Liver (tissue), 9 donors: ENCODE measurements around the gene KMT2E. TPM values are rescaled to one million over a fixed set of nuclear protein-coding genes. Genes with fewer than 3 reads are reported as not detected.

Experiments used
- DNase-seq: peaks from one replicate; pipeline ENCODE4 v3.0.0-alpha.2; 2017; ENCODE audit warnings: low spot score
- H3K27ac ChIP-seq, 2 donors: one replicate each; pipeline ENCODE4 v1.7.0; 2013; ENCODE audit warnings: inconsistent platforms in 2 of 2, low read length in 2 of 2, control low read depth in 1 of 2, low read depth in 1 of 2, mild to moderate bottlenecking in 1 of 2
- H3K27me3 ChIP-seq, 4 donors: one replicate each; pipeline versions ENCODE4 v1.6.1 to v1.7.0; 2013; ENCODE audit warnings: low read length in 3 of 4, inconsistent platforms in 1 of 4, mild to moderate bottlenecking in 1 of 4, moderate library complexity in 1 of 4; ENCODE audit not compliant: control insufficient read depth in 4 of 4, insufficient read depth in 4 of 4
- H3K36me3 ChIP-seq, 4 donors: one replicate each; pipeline versions ENCODE4 v1.6.1 to v1.7.0; 2013; ENCODE audit warnings: low read length in 3 of 4, mild to moderate bottlenecking in 3 of 4, low read depth in 1 of 4, moderate library complexity in 1 of 4; ENCODE audit not compliant: control insufficient read depth in 4 of 4, insufficient read depth in 3 of 4
- H3K4me1 ChIP-seq, 4 donors: one replicate each; pipeline versions ENCODE4 v1.6.1 to v1.7.0; 2013; ENCODE audit warnings: low read length in 3 of 4, mild to moderate bottlenecking in 3 of 4, moderate library complexity in 1 of 4; ENCODE audit not compliant: control insufficient read depth in 4 of 4, insufficient read depth in 4 of 4
- H3K4me3 ChIP-seq, 3 donors: one replicate each; pipeline versions ENCODE4 v1.6.1 to v1.7.0; 2013; ENCODE audit warnings: low read length in 3 of 3, control low read depth in 1 of 3, low read depth in 1 of 3, mild to moderate bottlenecking in 1 of 3
- H3K9ac ChIP-seq, 2 donors: one replicate each; pipeline ENCODE4 v1.7.0; 2013; ENCODE audit warnings: low read length in 2 of 2, mild to moderate bottlenecking in 2 of 2, moderate library complexity in 2 of 2, control low read depth in 1 of 2, low read depth in 1 of 2
- H3K9me3 ChIP-seq, 4 donors: one replicate each; pipeline versions ENCODE4 v1.6.1 to v1.7.0; 2013; ENCODE audit warnings: low read length in 3 of 4; ENCODE audit not compliant: control insufficient read depth in 4 of 4
- EGR1 ChIP-seq, 2 donors: IDR thresholded peaks; 2 replicates each; pipeline ENCODE4 v1.6.1; 2016 to 2018; ENCODE audit warnings: antibody characterized with exemption in 2 of 2, low read depth in 2 of 2
- FOXA1 ChIP-seq: IDR thresholded peaks from 2 replicates; pipeline ENCODE4 v1.6.1; 2016; ENCODE audit warnings: antibody characterized with exemption
- FOXA2 ChIP-seq: IDR thresholded peaks from 2 replicates; pipeline ENCODE4 v1.6.1; 2016; ENCODE audit warnings: antibody characterized with exemption
- GABPA ChIP-seq, 2 donors: IDR thresholded peaks in 1 of 2; conservative IDR thresholded peaks in 1 of 2; 2 replicates each; pipeline ENCODE4 v1.6.1; 2016; ENCODE audit warnings: antibody characterized with exemption in 2 of 2, mild to moderate bottlenecking in 1 of 2, moderate library complexity in 1 of 2
- HNF4A ChIP-seq, 2 donors: conservative IDR thresholded peaks; 2 replicates each; pipeline ENCODE4 v1.6.1; 2016; ENCODE audit warnings: antibody characterized with exemption in 2 of 2, mild to moderate bottlenecking in 2 of 2
- HNF4G ChIP-seq: IDR thresholded peaks from 2 replicates; pipeline ENCODE4 v1.6.1; 2016; ENCODE audit warnings: antibody characterized with exemption
- JUND ChIP-seq, 2 donors: IDR thresholded peaks; 2 replicates each; pipeline ENCODE4 v1.6.1; 2016; ENCODE audit warnings: antibody characterized with exemption in 2 of 2
- NR2F2 ChIP-seq: IDR thresholded peaks from 2 replicates; pipeline ENCODE4 v1.6.1; 2016; ENCODE audit warnings: antibody characterized with exemption
- RAD21 ChIP-seq, 2 donors: IDR thresholded peaks; 2 replicates each; pipeline ENCODE4 v1.6.1; 2016; ENCODE audit warnings: antibody characterized with exemption in 2 of 2, mild to moderate bottlenecking in 2 of 2
- RXRA ChIP-seq, 2 donors: IDR thresholded peaks; 2 replicates each; pipeline ENCODE4 v1.6.1; 2017 to 2018; ENCODE audit warnings: antibody characterized with exemption in 2 of 2, mild to moderate bottlenecking in 1 of 2
- SP1 ChIP-seq: IDR thresholded peaks from 2 replicates; pipeline ENCODE4 v1.6.1; 2018; ENCODE audit warnings: antibody characterized with exemption, mild to moderate bottlenecking
- TAF1 ChIP-seq: conservative IDR thresholded peaks from 2 replicates; pipeline ENCODE4 v1.6.1; 2016; ENCODE audit warnings: antibody characterized with exemption, mild to moderate bottlenecking
- YY1 ChIP-seq: IDR thresholded peaks from 2 replicates; pipeline ENCODE4 v1.6.1; 2016; ENCODE audit warnings: antibody characterized with exemption, mild to moderate bottlenecking
- WGBS: extraction: QIAGEN DNeasy Blood & Tissue Kit; methylation state at CpG from one replicate; pipeline ENCODE4 v1.1.7; 2013; 5-methylcytosine and 5-hydroxymethylcytosine counted together
- polyA plus RNA-seq, 2 donors: library from polyadenylated mRNA; stranded (reverse) in 1 of 2; unstranded in 1 of 2; fragments of 200-250 nt in 1 of 2; fragments of >200 nt in 1 of 2; fragmentation: Nextera tagmentation in 1 of 2; extraction: Ambion mirVana in 1 of 2; gene quantifications; one replicate each; pipeline versions ENCODE4 v1.2.1 to v1.2.3, GENCODE V29; 2013 to 2015
- total RNA-seq, 2 donors: library from RNA; depleted of rRNA; stranded (reverse); fragments of >200 nt; gene quantifications; one replicate each; pipeline ENCODE4 v1.2.3, GENCODE V29; 2014
- TF ChIP-seq, protein P1 (sequence below): fragments of 150-350 bp; IDR thresholded peaks from 2 replicates; pipeline ENCODE4 v1.5.1; 2017; ENCODE audit warnings: improper control_type of control experiment, low read depth, low read length; ENCODE audit not compliant: missing input control
- TF ChIP-seq, protein P2 (sequence below): IDR thresholded peaks from 2 replicates; pipeline ENCODE4 v1.6.1; 2016; ENCODE audit warnings: antibody characterized with exemption, mild to moderate bottlenecking
- TF ChIP-seq, protein P3 (sequence below): IDR thresholded peaks from 2 replicates; pipeline ENCODE4 v1.6.1; 2016; ENCODE audit warnings: antibody characterized with exemption
- TF ChIP-seq, protein P4 (sequence below): IDR thresholded peaks from 2 replicates; pipeline ENCODE4 v1.6.1; 2016; ENCODE audit warnings: antibody characterized with exemption
- TF ChIP-seq, protein P5 (sequence below): IDR thresholded peaks from 2 replicates; pipeline ENCODE4 v1.6.1; 2016; ENCODE audit warnings: antibody characterized with exemption
- donor health status: healthy.
- donor health status: healthy.
- donor health status: healthy.
- donor health status: healthy.
- donor health status: healthy.

KMT2E gene
- total and polyA plus RNA-seq, 4 donors, result 7.1 to 55.6 (median 42.4) TPM

DNA sequence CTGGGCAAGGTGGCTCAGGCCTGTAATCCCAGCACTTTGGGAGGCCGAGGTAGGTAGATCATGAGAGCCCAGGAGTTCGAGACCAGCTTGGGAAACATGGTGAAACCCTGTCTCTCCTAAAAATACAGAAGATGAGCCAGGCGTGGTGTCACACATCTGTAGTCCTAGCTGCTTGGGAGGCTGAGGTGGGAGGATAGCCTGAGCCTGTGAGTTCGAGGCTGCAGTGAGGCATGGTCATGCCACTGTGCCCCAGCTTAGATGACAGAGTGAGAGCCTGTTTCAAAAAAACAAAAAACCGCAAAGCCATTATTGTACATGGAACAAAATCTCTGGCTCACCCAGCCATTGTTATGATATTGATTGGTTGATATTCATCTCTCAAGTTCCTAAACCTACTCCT, 53.7 kb downstream of the KMT2E start:
- no peak for DNase-seq
- H3K4me3 ChIP-seq, result no peak overlapping the region
- no peaks in the 10 kb centered on the region for H3K4me1 ChIP-seq
- H3K27me3 ChIP-seq, result no peaks in the 10 kb centered on the region
- H3K36me3 ChIP-seq, result peaks cover 2 to 40% (median 24%) of the 10 kb centered on the region in 4 donors
- H3K9me3 ChIP-seq, result no peaks in the 10 kb centered on the region
- H3K9ac ChIP-seq, result no peak overlapping the region
- TF ChIP-seq RXRA (IDR thresholded peaks at IDR 0.05) (no peak), HNF4A (conservative IDR thresholded peaks at IDR 0.05) (no peak), YY1 (no peak), RAD21 (IDR thresholded peaks at IDR 0.05) (no peak), JUND (IDR thresholded peaks at IDR 0.05) (no peak), HNF4G (no peak), NR2F2 (no peak), TAF1 (no peak), EGR1 (IDR thresholded peaks at IDR 0.05; ENCODE audit: low read depth in 2 of 2) (no peak), GABPA (IDR thresholded peaks at IDR 0.05 in 1 of 2, conservative IDR thresholded peaks at IDR 0.05 in 1 of 2) (no peak)
- TF ChIP-seq, protein P1, sequence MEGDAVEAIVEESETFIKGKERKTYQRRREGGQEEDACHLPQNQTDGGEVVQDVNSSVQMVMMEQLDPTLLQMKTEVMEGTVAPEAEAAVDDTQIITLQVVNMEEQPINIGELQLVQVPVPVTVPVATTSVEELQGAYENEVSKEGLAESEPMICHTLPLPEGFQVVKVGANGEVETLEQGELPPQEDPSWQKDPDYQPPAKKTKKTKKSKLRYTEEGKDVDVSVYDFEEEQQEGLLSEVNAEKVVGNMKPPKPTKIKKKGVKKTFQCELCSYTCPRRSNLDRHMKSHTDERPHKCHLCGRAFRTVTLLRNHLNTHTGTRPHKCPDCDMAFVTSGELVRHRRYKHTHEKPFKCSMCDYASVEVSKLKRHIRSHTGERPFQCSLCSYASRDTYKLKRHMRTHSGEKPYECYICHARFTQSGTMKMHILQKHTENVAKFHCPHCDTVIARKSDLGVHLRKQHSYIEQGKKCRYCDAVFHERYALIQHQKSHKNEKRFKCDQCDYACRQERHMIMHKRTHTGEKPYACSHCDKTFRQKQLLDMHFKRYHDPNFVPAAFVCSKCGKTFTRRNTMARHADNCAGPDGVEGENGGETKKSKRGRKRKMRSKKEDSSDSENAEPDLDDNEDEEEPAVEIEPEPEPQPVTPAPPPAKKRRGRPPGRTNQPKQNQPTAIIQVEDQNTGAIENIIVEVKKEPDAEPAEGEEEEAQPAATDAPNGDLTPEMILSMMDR, result no peak
- TF ChIP-seq, protein P2, sequence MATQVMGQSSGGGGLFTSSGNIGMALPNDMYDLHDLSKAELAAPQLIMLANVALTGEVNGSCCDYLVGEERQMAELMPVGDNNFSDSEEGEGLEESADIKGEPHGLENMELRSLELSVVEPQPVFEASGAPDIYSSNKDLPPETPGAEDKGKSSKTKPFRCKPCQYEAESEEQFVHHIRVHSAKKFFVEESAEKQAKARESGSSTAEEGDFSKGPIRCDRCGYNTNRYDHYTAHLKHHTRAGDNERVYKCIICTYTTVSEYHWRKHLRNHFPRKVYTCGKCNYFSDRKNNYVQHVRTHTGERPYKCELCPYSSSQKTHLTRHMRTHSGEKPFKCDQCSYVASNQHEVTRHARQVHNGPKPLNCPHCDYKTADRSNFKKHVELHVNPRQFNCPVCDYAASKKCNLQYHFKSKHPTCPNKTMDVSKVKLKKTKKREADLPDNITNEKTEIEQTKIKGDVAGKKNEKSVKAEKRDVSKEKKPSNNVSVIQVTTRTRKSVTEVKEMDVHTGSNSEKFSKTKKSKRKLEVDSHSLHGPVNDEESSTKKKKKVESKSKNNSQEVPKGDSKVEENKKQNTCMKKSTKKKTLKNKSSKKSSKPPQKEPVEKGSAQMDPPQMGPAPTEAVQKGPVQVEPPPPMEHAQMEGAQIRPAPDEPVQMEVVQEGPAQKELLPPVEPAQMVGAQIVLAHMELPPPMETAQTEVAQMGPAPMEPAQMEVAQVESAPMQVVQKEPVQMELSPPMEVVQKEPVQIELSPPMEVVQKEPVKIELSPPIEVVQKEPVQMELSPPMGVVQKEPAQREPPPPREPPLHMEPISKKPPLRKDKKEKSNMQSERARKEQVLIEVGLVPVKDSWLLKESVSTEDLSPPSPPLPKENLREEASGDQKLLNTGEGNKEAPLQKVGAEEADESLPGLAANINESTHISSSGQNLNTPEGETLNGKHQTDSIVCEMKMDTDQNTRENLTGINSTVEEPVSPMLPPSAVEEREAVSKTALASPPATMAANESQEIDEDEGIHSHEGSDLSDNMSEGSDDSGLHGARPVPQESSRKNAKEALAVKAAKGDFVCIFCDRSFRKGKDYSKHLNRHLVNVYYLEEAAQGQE, result no peak
- TF ChIP-seq, protein P3, sequence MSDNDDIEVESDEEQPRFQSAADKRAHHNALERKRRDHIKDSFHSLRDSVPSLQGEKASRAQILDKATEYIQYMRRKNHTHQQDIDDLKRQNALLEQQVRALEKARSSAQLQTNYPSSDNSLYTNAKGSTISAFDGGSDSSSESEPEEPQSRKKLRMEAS, result no peak
- TF ChIP-seq, protein P4, sequence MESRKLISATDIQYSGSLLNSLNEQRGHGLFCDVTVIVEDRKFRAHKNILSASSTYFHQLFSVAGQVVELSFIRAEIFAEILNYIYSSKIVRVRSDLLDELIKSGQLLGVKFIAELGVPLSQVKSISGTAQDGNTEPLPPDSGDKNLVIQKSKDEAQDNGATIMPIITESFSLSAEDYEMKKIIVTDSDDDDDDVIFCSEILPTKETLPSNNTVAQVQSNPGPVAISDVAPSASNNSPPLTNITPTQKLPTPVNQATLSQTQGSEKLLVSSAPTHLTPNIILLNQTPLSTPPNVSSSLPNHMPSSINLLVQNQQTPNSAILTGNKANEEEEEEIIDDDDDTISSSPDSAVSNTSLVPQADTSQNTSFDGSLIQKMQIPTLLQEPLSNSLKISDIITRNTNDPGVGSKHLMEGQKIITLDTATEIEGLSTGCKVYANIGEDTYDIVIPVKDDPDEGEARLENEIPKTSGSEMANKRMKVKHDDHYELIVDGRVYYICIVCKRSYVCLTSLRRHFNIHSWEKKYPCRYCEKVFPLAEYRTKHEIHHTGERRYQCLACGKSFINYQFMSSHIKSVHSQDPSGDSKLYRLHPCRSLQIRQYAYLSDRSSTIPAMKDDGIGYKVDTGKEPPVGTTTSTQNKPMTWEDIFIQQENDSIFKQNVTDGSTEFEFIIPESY, result no peak
- WGBS, result 98% methylated on average over 5 of the region's 5 CpGs
- H3K27ac ChIP-seq, result no peak overlapping the region

DNA sequence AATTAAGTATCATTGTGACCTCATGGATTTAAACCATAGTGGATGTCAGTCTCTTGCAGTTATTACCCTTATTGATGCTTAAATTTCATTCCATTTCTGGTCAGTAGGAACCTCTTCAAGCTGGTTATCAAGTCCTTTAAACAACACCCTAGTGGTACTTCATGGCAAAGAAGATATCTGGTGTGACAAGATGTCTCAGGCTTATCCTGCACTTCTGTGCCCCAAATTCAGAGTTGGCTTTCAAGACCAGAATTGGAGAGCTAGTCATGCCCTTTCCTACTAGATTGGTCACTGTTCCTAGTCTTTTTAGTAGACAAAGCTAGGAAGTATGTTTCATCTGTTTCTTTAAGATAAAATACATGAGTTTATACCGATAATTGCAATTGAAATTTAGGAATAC, 54.9 kb downstream of the KMT2E start:
- Histone ChIP-seq H3K4me1 (no peaks in the 10 kb centered on the region), H3K9ac (no peak overlapping the region), H3K36me3 (peaks cover 2 to 33% (median 19%) of the 10 kb centered on the region in 4 donors), H3K27me3 (no peaks in the 10 kb centered on the region), H3K27ac (no peak overlapping the region), H3K4me3 (no peak overlapping the region), H3K9me3 (no peaks in the 10 kb centered on the region)
- WGBS, result 100% methylated on average over 1 of the region's 1 CpG
- no peak for DNase-seq
- TF ChIP-seq, protein P1, result no peak
- TF ChIP-seq, protein P5, sequence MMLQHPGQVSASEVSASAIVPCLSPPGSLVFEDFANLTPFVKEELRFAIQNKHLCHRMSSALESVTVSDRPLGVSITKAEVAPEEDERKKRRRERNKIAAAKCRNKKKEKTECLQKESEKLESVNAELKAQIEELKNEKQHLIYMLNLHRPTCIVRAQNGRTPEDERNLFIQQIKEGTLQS, result no peak
- TF ChIP-seq NR2F2 (no peak), SP1 (no peak), YY1 (no peak), FOXA1 (no peak), RXRA (IDR thresholded peaks at IDR 0.05) (no peak), GABPA (IDR thresholded peaks at IDR 0.05 in 1 of 2, conservative IDR thresholded peaks at IDR 0.05 in 1 of 2) (no peak), EGR1 (IDR thresholded peaks at IDR 0.05; ENCODE audit: low read depth in 2 of 2) (no peak), RAD21 (IDR thresholded peaks at IDR 0.05) (no peak), FOXA2 (no peak)
- TF ChIP-seq, protein P3, result no peak
- TF ChIP-seq, protein P2, result no peak
